SU-DHL-6 (cell line): ENCODE data around the gene SH3RF1.

Experiments
- CTCF ChIP-seq: fragments of 200-600 bp; sonication (generic); IDR thresholded peaks from one replicate; pipeline ENCODE4 v1.5.1; 2017; ENCODE audit warnings: antibody characterized with exemption, mild to moderate bottlenecking, low read length, moderate library complexity; ENCODE audit not compliant: insufficient read depth, poor library complexity, severe bottlenecking
- EZH2phosphoT487 ChIP-seq: fragments of 200-600 bp; sonication (generic), shearing (Covaris generic); conservative IDR thresholded peaks from 2 replicates; pipeline ENCODE4 v1.6.1; 2018; ENCODE audit warnings: mild to moderate bottlenecking, antibody characterized with exemption, low read length, moderate library complexity, mixed read lengths

GRCh38 chr4:169142906-169143305 lies 127.8 kb downstream of the SH3RF1 start:
- TF ChIP-seq CTCF (no peak), EZH2phosphoT487 (no peak)
